Activated T-cell treated with anti-CD3 and anti-CD28 coated beads for 48 hours (primary cell): Measurements from ENCODE around the gene KLHL42.
"Not testable (repeated sequence)": the region's sequence is repeated elsewhere in the genome, so short reads cannot be mapped to it uniquely, and the experiment has no call there.

Experiments used
- DNase-seq: peaks from one replicate; pipeline ENCODE4 v3.0.0-alpha.2; 2020; ENCODE audit warnings: low read depth

Gene KLHL42

GRCh38 chr12:27817766-27818165 is 37.7 kb downstream of the KLHL42 start:
- no peak for DNase-seq

GRCh38 chr12:27818401-27818918 is 38.4 kb downstream of the KLHL42 start:
- no peak for DNase-seq

GRCh38 chr12:27820564-27820963 is 40.5 kb downstream of the KLHL42 start:
- no peak for DNase-seq

- DNase-seq: no peak
These were observed 41.4 kb downstream of the KLHL42 start for GRCh38 chr12:27821259-27821973.

- DNase-seq: peak; percentile 58
These were observed 42.2 kb downstream of the KLHL42 start for GRCh38 chr12:27822076-27822712.

- DNase-seq: no peak
These were observed 43.0 kb downstream of the KLHL42 start for GRCh38 chr12:27823038-27823437.

- DNase-seq: no peak
These were observed 44.3 kb downstream of the KLHL42 start for GRCh38 chr12:27824126-27824842.

- DNase-seq: no peak
These were observed 46.0 kb downstream of the KLHL42 start for GRCh38 chr12:27826076-27826475.

GRCh38 chr12:27828196-27828595 is 48.2 kb downstream of the KLHL42 start:
- DNase-seq: no peak

- no peak for DNase-seq
These were observed 58.6 kb downstream of the KLHL42 start for GRCh38 chr12:27838543-27839185.

- DNase-seq: no peak
These were observed 60.4 kb downstream of the KLHL42 start for GRCh38 chr12:27840229-27840999.

- no peak for DNase-seq
These were observed 61.4 kb downstream of the KLHL42 start for GRCh38 chr12:27841392-27841882.

- DNase-seq: no peak
These were observed 63.7 kb downstream of the KLHL42 start for GRCh38 chr12:27843714-27844245.

GRCh38 chr12:27844366-27845090 is 64.5 kb downstream of the KLHL42 start:
- no peak for DNase-seq

GRCh38 chr12:27845187-27845586 is 65.2 kb downstream of the KLHL42 start:
- no peak for DNase-seq

GRCh38 chr12:27845706-27846105 is 65.7 kb downstream of the KLHL42 start:
- DNase-seq: not testable (repeated sequence)

- DNase-seq: not testable (repeated sequence)
These were observed 67.3 kb downstream of the KLHL42 start for GRCh38 chr12:27847293-27847692.

GRCh38 chr12:27851311-27851710 is 71.3 kb downstream of the KLHL42 start:
- no peak for DNase-seq

- DNase-seq: no peak
These were observed 72.1 kb downstream of the KLHL42 start for GRCh38 chr12:27852117-27852516.
